Prostate gland (tissue), 2 donors: ENCODE measurements around the gene CRK.

Experiments
- CTCF ChIP-seq, 4 experiments: fragments of 200-600 bp in 2 of 4; fragments of 450-650 bp in 2 of 4; sonication (generic) in 2 of 4; IDR thresholded peaks; 1 replicate in 3 of 4; 2 replicates in 1 of 4; pipeline ENCODE4 v1.5.1; 2016 to 2019; ENCODE audit warnings: antibody characterized with exemption in 4 of 4, mild to moderate bottlenecking in 2 of 4, moderate library complexity in 2 of 4
- POLR2A ChIP-seq: fragments of 450-650 bp; IDR thresholded peaks from one replicate; pipeline ENCODE4 v1.6.1; 2016; ENCODE audit warnings: antibody characterized with exemption, mild to moderate bottlenecking
- POLR2AphosphoS5 ChIP-seq: sonication (generic); formaldehyde crosslinking; IDR thresholded peaks from one replicate; pipeline ENCODE4 v1.6.1; 2017; ENCODE audit warnings: antibody characterized with exemption

- no peak for TF ChIP-seq POLR2A
- no peak for TF ChIP-seq CTCF (IDR thresholded peaks at IDR 0.05)
- no peak for TF ChIP-seq POLR2AphosphoS5
Observed at GRCh38 chr17:1482680-1483079, 26.6 kb upstream of the CRK start.
